HepG2 (cell line): ENCODE measurements around the gene GPN2. TPM values are rescaled to one million over a fixed set of nuclear protein-coding genes. Genes with fewer than 3 reads are reported as not detected.

Experiments
- AKNA ChIP-seq: sonication (generic); formaldehyde crosslinking; IDR thresholded peaks from 2 replicates; pipeline ENCODE4 v1.4.0; 2020; ENCODE audit warnings: missing genetic modification reagents, borderline replicate concordance
- BRF2 ChIP-seq: sonication (generic); formaldehyde crosslinking; IDR thresholded peaks from 2 replicates; pipeline ENCODE4 v1.8.1; 2022; ENCODE audit warnings: mild to moderate bottlenecking, missing genetic modification reagents
- HMGA1 ChIP-seq: sonication (generic); formaldehyde crosslinking; conservative IDR thresholded peaks from 2 replicates; pipeline ENCODE4 v1.4.0; 2020; ENCODE audit warnings: missing genetic modification reagents
- HNRNPK ChIP-seq: fragments of 200-400 bp; formaldehyde crosslinking; IDR thresholded peaks from 2 replicates; pipeline ENCODE4 v1.6.1; 2018; ENCODE audit warnings: low read length, low read depth, moderate library complexity, mild to moderate bottlenecking; ENCODE audit not compliant: poor library complexity, severe bottlenecking
- KDM4B ChIP-seq: sonication (generic); formaldehyde crosslinking; IDR thresholded peaks from 2 replicates; pipeline ENCODE4 v1.4.0; 2020; ENCODE audit warnings: missing genetic modification reagents
- SNAPC4 ChIP-seq: sonication (generic); formaldehyde crosslinking; IDR thresholded peaks from 2 replicates; pipeline ENCODE4 v1.4.0; 2020; ENCODE audit warnings: mild to moderate bottlenecking, missing genetic modification reagents
- STAT6 ChIP-seq: sonication (generic); formaldehyde crosslinking; IDR thresholded peaks from 2 replicates; pipeline ENCODE4 v1.4.0; 2020; ENCODE audit warnings: missing genetic modification reagents, mild to moderate bottlenecking, borderline replicate concordance
- SUZ12 ChIP-seq: fragments of 150-350 bp; IDR thresholded peaks from 2 replicates; pipeline ENCODE4 v1.6.1; 2014; ENCODE audit warnings: low read depth, low read length
- ZNF547 ChIP-seq: sonication (generic); formaldehyde crosslinking; IDR thresholded peaks from 2 replicates; pipeline ENCODE4 v1.5.1; 2020; ENCODE audit warnings: mild to moderate bottlenecking, missing genetic modification reagents
- ZNF619 ChIP-seq: sonication (generic); formaldehyde crosslinking; IDR thresholded peaks from 2 replicates; pipeline ENCODE4 v1.4.0; 2020; ENCODE audit warnings: mild to moderate bottlenecking, missing genetic modification reagents
- ZSCAN30 ChIP-seq: sonication (generic); formaldehyde crosslinking; IDR thresholded peaks from 2 replicates; pipeline ENCODE4 v1.5.0; 2020; ENCODE audit warnings: mild to moderate bottlenecking, missing genetic modification reagents
- polyA plus RNA-seq, 8 experiments: library from polyadenylated mRNA; depleted of rRNA in 3 of 8; stranded (reverse) in 7 of 8; unstranded in 1 of 8; fragments of >200 nt; fragmentation: Illumina TruSeq in 4 of 8; extraction: Trizol in 4 of 8; gene quantifications; 2 replicates each; pipeline versions ENCODE4 v1.2.1 to v1.2.3, GENCODE V29; 2011 to 2016; ENCODE audit warnings: low read depth in 4 of 8, missing spikeins in 1 of 8, mixed read lengths in 1 of 8; ENCODE audit not compliant: insufficient read depth in 1 of 8
- total RNA-seq, 5 experiments: library from RNA; depleted of rRNA; stranded (reverse); fragments of >200 nt; fragmentation: Illumina TruSeq; extraction: Trizol; gene quantifications; 2 replicates each; pipeline ENCODE4 v1.2.3, GENCODE V29; 2016; ENCODE audit warnings: low read depth in 1 of 5

GPN2 gene
- total and polyA plus RNA-seq, 2 of the 13 experiments (the other 11 are each of a cell fraction or from before 2014, with no cell fraction given): 19.3 to 38.9 TPM

GRCh38 chr1:26864610-26865480 lies 25.2 kb downstream of the GPN2 start (continued):
- TF ChIP-seq BRF2 (CRISPR knock-in tag) (no peak; the same call in 1 of the 2 replicates), STAT6 (CRISPR knock-in tag) (no peak), SNAPC4 (0 out of 2 replicates have a peak, but pooled peaks have one; percentile 57), HMGA1 (CRISPR knock-in tag) (no peak), KDM4B (peak; percentile 16; the same call in 1 of the 2 replicates), SUZ12 (no peak), HNRNPK (peak; percentile 67), ZSCAN30 (CRISPR knock-in tag) (no peak), AKNA (CRISPR knock-in tag) (no peak), ZNF547 (CRISPR knock-in tag) (peak; percentile 33; the same call in 1 of the 2 replicates), ZNF619 (CRISPR knock-in tag) (0 out of 2 replicates have a peak, but pooled peaks have one; percentile 50)
